ENCODE results near the gene PIGZ.

PIGZ gene

DNA sequence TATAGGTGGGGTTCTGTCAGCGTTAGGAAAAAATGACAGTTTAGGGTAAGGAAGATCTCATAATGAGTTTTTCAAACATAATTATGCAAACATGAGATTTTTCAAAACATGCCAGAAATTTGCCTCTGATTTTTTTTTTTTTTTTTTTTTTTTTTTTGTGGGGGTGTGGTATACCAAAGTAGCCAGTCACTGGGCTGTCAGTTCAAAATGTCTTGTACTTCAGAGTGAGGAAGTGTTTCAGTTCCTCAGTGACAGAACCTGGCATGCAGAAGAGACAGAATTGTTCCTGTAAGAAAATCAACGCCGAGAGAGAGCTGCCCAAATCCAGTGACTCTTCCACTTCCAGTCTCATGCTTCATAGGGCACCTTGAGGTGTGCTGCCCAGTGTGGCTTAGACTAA is 36.0 kb downstream of the PIGZ start:
- H4K8ac ChIP-seq (ENCODE audit: low read depth, low read length), result no peak overlapping the region
- H2BK5ac ChIP-seq (ENCODE audit: low read depth, low read length, poor library complexity), result no peak overlapping the region
- H3K27ac ChIP-seq (ENCODE audit: low read depth, low read length), result no peak overlapping the region
- H3K4me1 ChIP-seq (ENCODE audit: control insufficient read depth in 1 of 2, insufficient read depth in 2 of 2, low read length in 2 of 2), result no peaks in the 10 kb centered on the region
- no peak overlapping the region for H3K4ac ChIP-seq (ENCODE audit: low read depth, low read length)
- no peak overlapping the region for H4K91ac ChIP-seq (ENCODE audit: low read depth, low read length)
- H3K79me1 ChIP-seq (ENCODE audit: low read length), result no peaks in the 10 kb centered on the region
- no peak overlapping the region for H3K23ac ChIP-seq (ENCODE audit: low read length)
- H3K79me2 ChIP-seq (ENCODE audit: control insufficient read depth, insufficient read depth, low read length, poor library complexity), result no peaks in the 10 kb centered on the region
- H3K9me3 ChIP-seq (ENCODE audit: insufficient read depth, low read depth, low read length), result peaks cover 5% of the 10 kb centered on the region
- H3K14ac ChIP-seq (ENCODE audit: low read length), result no peak overlapping the region
- no peak overlapping the region for H3K4me3 ChIP-seq (ENCODE audit: low read depth, low read length)
- no peaks in the 10 kb centered on the region for H3K27me3 ChIP-seq (ENCODE audit: insufficient read depth, low read length)
- H3K18ac ChIP-seq (ENCODE audit: low read length), result no peak overlapping the region
- H2BK120ac ChIP-seq (ENCODE audit: insufficient read depth, low read length, poor library complexity), result no peak overlapping the region
- H3K36me3 ChIP-seq (ENCODE audit: control insufficient read depth in 1 of 2, insufficient read depth in 2 of 2, low read length in 2 of 2), result peaks cover 19 to 59% of the 10 kb centered on the region in 2 experiments
- no peak overlapping the region for H2AK5ac ChIP-seq (ENCODE audit: low read length)
- no peak for DNase-seq
- no peak overlapping the region for H2BK12ac ChIP-seq (ENCODE audit: low read length)
- no peak overlapping the region for H4K12ac ChIP-seq (ENCODE audit: low read depth, low read length)
- no peak overlapping the region for H3K9ac ChIP-seq (ENCODE audit: low read length)
- no peak overlapping the region for H3K4me2 ChIP-seq (ENCODE audit: low read length)
- H2AFZ ChIP-seq (ENCODE audit: insufficient read depth, low read length, poor library complexity), result no peak overlapping the region
- no CpG with 5 or more reads among the region's 3 CpGs for WGBS (ENCODE audit: extremely low coverage, insufficient coverage, insufficient read length)

DNA sequence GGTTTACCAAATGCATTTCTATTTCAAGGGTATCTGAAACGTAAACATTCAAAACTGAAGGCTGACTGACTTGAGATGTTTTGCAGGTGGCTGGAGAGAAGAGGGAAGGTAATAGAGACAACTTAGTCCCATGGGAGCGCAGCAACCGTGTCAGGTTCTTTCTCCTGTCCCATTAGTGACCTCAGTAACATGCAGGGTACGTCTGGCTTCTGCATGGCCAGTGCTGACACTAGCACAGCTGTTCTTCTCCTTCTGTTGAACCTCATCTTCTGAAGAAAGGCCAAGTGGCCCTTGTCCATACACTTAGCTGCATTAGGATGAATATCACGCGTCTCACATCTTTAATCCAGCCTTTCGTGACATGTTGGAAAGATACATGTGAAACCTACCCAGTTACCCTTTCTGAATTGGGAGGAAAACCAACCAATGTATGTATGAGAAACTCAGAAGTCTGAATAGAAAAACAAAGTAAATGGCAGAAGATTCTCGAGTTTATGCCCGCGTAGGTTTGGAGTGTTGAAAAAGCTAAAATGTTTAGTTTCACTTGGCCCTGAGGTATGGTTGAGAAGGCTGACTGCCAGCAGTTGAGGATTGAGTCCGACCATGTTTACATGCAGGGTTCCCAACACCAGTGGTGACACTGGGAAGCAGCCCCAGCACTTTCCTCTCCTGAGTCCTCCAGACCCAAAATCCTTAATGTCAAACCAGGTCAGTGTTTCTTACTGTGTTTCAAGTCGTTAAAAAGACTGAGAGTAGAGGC is 36.6 kb downstream of the PIGZ start:
- no peak overlapping the region for H2BK12ac ChIP-seq (ENCODE audit: low read length)
- peaks cover 3% of the 10 kb centered on the region for H3K9me3 ChIP-seq (ENCODE audit: insufficient read depth, low read depth, low read length)
- no peaks in the 10 kb centered on the region for H3K79me2 ChIP-seq (ENCODE audit: control insufficient read depth, insufficient read depth, low read length, poor library complexity)
- H2AFZ ChIP-seq (ENCODE audit: insufficient read depth, low read length, poor library complexity), result no peak overlapping the region
- no peak overlapping the region for H3K27ac ChIP-seq (ENCODE audit: low read depth, low read length)
- no peak overlapping the region for H2BK120ac ChIP-seq (ENCODE audit: insufficient read depth, low read length, poor library complexity)
- H4K12ac ChIP-seq (ENCODE audit: low read depth, low read length), result no peak overlapping the region
- H2BK5ac ChIP-seq (ENCODE audit: low read depth, low read length, poor library complexity), result no peak overlapping the region
- H3K23ac ChIP-seq (ENCODE audit: low read length), result no peak overlapping the region
- H3K27me3 ChIP-seq (ENCODE audit: insufficient read depth, low read length), result no peaks in the 10 kb centered on the region
- H4K91ac ChIP-seq (ENCODE audit: low read depth, low read length), result no peak overlapping the region
- peaks cover 17 to 53% of the 10 kb centered on the region in 2 experiments for H3K36me3 ChIP-seq (ENCODE audit: control insufficient read depth in 1 of 2, insufficient read depth in 2 of 2, low read length in 2 of 2)
- H3K4ac ChIP-seq (ENCODE audit: low read depth, low read length), result no peak overlapping the region
- H2AK5ac ChIP-seq (ENCODE audit: low read length), result no peak overlapping the region
- no peak overlapping the region for H4K8ac ChIP-seq (ENCODE audit: low read depth, low read length)
- no peak overlapping the region for H3K9ac ChIP-seq (ENCODE audit: low read length)
- DNase-seq, result no peak
- H3K4me2 ChIP-seq (ENCODE audit: low read length), result no peak overlapping the region
- no peak overlapping the region for H3K4me3 ChIP-seq (ENCODE audit: low read depth, low read length)
- no peaks in the 10 kb centered on the region for H3K4me1 ChIP-seq (ENCODE audit: control insufficient read depth in 1 of 2, insufficient read depth in 2 of 2, low read length in 2 of 2)
- no CpG with 5 or more reads among the region's 12 CpGs for WGBS (ENCODE audit: extremely low coverage, insufficient coverage, insufficient read length)
- no peaks in the 10 kb centered on the region for H3K79me1 ChIP-seq (ENCODE audit: low read length)
- no peak overlapping the region for H3K18ac ChIP-seq (ENCODE audit: low read length)
- H3K14ac ChIP-seq (ENCODE audit: low read length), result no peak overlapping the region

DNA sequence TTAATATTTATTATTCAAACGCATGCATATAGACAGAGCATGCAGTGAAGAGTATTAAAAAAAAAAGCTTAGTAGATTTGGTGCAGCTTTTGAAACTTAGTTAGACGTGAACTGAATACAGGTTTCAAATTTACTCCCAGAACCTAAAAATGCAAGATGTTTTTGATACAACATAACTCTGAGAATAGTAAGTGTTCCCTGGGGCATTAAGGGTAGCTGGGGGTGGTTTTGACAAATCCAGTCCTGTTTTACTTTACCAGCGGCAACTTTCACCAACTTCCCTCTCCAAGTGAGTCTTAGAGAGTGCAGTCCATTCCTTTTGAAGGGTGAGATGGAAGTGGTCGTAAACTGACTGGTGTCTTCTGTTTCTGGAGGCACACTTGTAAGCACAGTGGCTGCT is 37.5 kb downstream of the PIGZ start:
- Histone ChIP-seq H3K4me2 (ENCODE audit: low read length) (no peak overlapping the region), H4K8ac (ENCODE audit: low read depth, low read length) (no peak overlapping the region), H2AFZ (ENCODE audit: insufficient read depth, low read length, poor library complexity) (no peak overlapping the region), H3K4me1 (ENCODE audit: control insufficient read depth in 1 of 2, insufficient read depth in 2 of 2, low read length in 2 of 2) (no peaks in the 10 kb centered on the region), H3K79me2 (ENCODE audit: control insufficient read depth, insufficient read depth, low read length, poor library complexity) (no peaks in the 10 kb centered on the region), H2BK12ac (ENCODE audit: low read length) (no peak overlapping the region), H3K9ac (ENCODE audit: low read length) (no peak overlapping the region), H4K12ac (ENCODE audit: low read depth, low read length) (no peak overlapping the region), H2BK5ac (ENCODE audit: low read depth, low read length, poor library complexity) (no peak overlapping the region), H4K91ac (ENCODE audit: low read depth, low read length) (no peak overlapping the region), H3K4me3 (ENCODE audit: low read depth, low read length) (no peak overlapping the region), H3K36me3 (ENCODE audit: control insufficient read depth in 1 of 2, insufficient read depth in 2 of 2, low read length in 2 of 2) (peaks cover 15 to 46% of the 10 kb centered on the region in 2 experiments), H3K14ac (ENCODE audit: low read length) (no peak overlapping the region), H3K27me3 (ENCODE audit: insufficient read depth, low read length) (no peaks in the 10 kb centered on the region), H3K27ac (ENCODE audit: low read depth, low read length) (no peak overlapping the region), H2AK5ac (ENCODE audit: low read length) (no peak overlapping the region), H3K9me3 (ENCODE audit: insufficient read depth, low read depth, low read length) (peaks cover 3% of the 10 kb centered on the region), H3K4ac (ENCODE audit: low read depth, low read length) (no peak overlapping the region), H3K23ac (ENCODE audit: low read length) (no peak overlapping the region), H3K18ac (ENCODE audit: low read length) (no peak overlapping the region), H3K79me1 (ENCODE audit: low read length) (no peaks in the 10 kb centered on the region), H2BK120ac (ENCODE audit: insufficient read depth, low read length, poor library complexity) (no peak overlapping the region)
- no peak for DNase-seq
- whole genome bisulfite sequencing (ENCODE audit: extremely low coverage, insufficient coverage, insufficient read length), result no CpG with 5 or more reads among the region's 4 CpGs

DNA sequence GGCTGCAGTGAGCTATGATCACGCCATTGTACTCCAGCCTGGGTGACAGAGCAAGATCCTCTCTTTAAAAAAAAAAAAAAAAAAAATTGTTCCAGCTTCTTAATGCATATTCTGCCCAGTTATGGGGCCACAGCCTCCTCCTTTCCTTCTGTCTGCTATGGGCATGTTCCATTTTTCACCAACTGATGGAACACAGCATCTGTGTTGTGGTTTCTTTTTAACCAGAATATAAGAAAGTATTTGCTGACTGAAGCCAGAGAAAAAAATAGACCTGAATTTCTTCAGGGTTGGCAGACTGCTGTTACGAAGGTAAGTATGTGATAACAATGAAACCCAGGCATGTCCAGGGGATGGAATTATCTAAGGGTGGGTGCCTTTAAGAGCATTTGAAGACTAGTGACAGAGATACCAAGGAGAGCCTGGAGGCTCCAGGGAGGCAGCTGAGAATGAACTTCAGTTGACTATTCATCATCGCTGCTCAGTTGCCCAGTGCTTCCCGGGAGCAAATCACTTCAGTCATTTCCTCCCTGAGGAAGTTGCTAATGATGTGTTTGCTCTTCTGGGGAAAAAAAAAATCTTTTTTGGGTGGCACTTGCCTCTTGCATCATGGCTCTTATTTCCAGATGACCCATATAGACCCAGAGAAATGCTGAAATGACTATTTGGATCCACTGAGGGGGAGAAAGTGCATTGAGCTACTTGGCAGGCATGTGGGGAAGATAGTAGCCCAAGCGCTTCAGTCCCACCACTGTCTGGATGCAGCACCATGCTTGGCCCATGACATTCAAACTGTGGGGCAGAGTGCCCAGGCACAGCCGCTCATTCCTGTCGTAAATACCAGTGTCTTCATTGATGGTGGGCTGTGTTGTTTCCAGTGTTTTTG is 40.8 kb downstream of the PIGZ start:
- H3K4me3 ChIP-seq (ENCODE audit: low read depth, low read length), result no peak overlapping the region
- no peak overlapping the region for H4K91ac ChIP-seq (ENCODE audit: low read depth, low read length)
- H3K79me1 ChIP-seq (ENCODE audit: low read length), result no peaks in the 10 kb centered on the region
- no peak overlapping the region for H3K27ac ChIP-seq (ENCODE audit: low read depth, low read length)
- no peak overlapping the region for H3K4me2 ChIP-seq (ENCODE audit: low read length)
- peaks cover 14 to 27% of the 10 kb centered on the region in 2 experiments for H3K36me3 ChIP-seq (ENCODE audit: control insufficient read depth in 1 of 2, insufficient read depth in 2 of 2, low read length in 2 of 2)
- no peaks in the 10 kb centered on the region for H3K27me3 ChIP-seq (ENCODE audit: insufficient read depth, low read length)
- no peak overlapping the region for H4K12ac ChIP-seq (ENCODE audit: low read depth, low read length)
- no CpG with 5 or more reads among the region's 7 CpGs for WGBS (ENCODE audit: extremely low coverage, insufficient coverage, insufficient read length)
- no peak overlapping the region for H3K14ac ChIP-seq (ENCODE audit: low read length)
- no peak overlapping the region for H2AFZ ChIP-seq (ENCODE audit: insufficient read depth, low read length, poor library complexity)
- H2BK120ac ChIP-seq (ENCODE audit: insufficient read depth, low read length, poor library complexity), result no peak overlapping the region
- no peak overlapping the region for H2BK5ac ChIP-seq (ENCODE audit: low read depth, low read length, poor library complexity)
- DNase-seq, result no peak
- H3K79me2 ChIP-seq (ENCODE audit: control insufficient read depth, insufficient read depth, low read length, poor library complexity), result no peaks in the 10 kb centered on the region
- H3K4me1 ChIP-seq (ENCODE audit: control insufficient read depth in 1 of 2, insufficient read depth in 2 of 2, low read length in 2 of 2), result no peaks in the 10 kb centered on the region
- no peak overlapping the region for H2AK5ac ChIP-seq (ENCODE audit: low read length)
- H3K4ac ChIP-seq (ENCODE audit: low read depth, low read length), result no peak overlapping the region
- no peak overlapping the region for H3K9ac ChIP-seq (ENCODE audit: low read length)
- H3K23ac ChIP-seq (ENCODE audit: low read length), result no peak overlapping the region
- peaks cover 1% of the 10 kb centered on the region for H3K9me3 ChIP-seq (ENCODE audit: insufficient read depth, low read depth, low read length)
- no peak overlapping the region for H3K18ac ChIP-seq (ENCODE audit: low read length)
- no peak overlapping the region for H4K8ac ChIP-seq (ENCODE audit: low read depth, low read length)
- H2BK12ac ChIP-seq (ENCODE audit: low read length), result no peak overlapping the region
